Activated naive CD4-positive, alpha-beta T cell (primary cell): ENCODE results near the gene L2HGDH.

Experiments used
- DNase-seq, 4 experiments: peaks; one replicate each; lab custom pipeline; 2025; lab: John Stamatoyannopoulos, UW

Gene L2HGDH

GRCh38 chr14:50288146-50288545 lies 23.9 kb downstream of the L2HGDH start:
- no peak for DNase-seq

GRCh38 chr14:50285861-50286260 lies 26.2 kb downstream of the L2HGDH start:
- no peak for DNase-seq

GRCh38 chr14:50272498-50272897 lies 39.5 kb downstream of the L2HGDH start:
- DNase-seq, result no peak

GRCh38 chr14:50270932-50271331 lies 41.1 kb downstream of the L2HGDH start:
- DNase-seq, result no peak

GRCh38 chr14:50265029-50265428 lies 47.0 kb downstream of the L2HGDH start:
- DNase-seq, result no peak

GRCh38 chr14:50263321-50263720 lies 48.7 kb downstream of the L2HGDH start:
- DNase-seq, result no peak

- DNase-seq, result no peak
Measured at GRCh38 chr14:50262865-50263264, 49.2 kb downstream of the L2HGDH start.

- DNase-seq, result no peak
Measured at GRCh38 chr14:50260511-50260910, 51.5 kb downstream of the L2HGDH start.

GRCh38 chr14:50260072-50260471 lies 52.0 kb downstream of the L2HGDH start:
- no peak for DNase-seq

- no peak for DNase-seq
Measured at GRCh38 chr14:50257732-50258131, 54.3 kb downstream of the L2HGDH start.

- DNase-seq, result no peak
Measured at GRCh38 chr14:50254248-50254647, 57.8 kb downstream of the L2HGDH start.

- DNase-seq, result no peak
Measured at GRCh38 chr14:50249136-50249775, 62.8 kb downstream of the L2HGDH start.

- no peak for DNase-seq
Measured at GRCh38 chr14:50247245-50247644, 64.8 kb downstream of the L2HGDH start.

GRCh38 chr14:50242566-50243310 lies 69.3 kb downstream of the L2HGDH start:
- DNase-seq, result no peak

- no peak for DNase-seq
Measured at GRCh38 chr14:50242096-50242495, 69.9 kb downstream of the L2HGDH start.

GRCh38 chr14:50237427-50237826 lies 74.6 kb downstream of the L2HGDH start:
- DNase-seq, result no peak

- DNase-seq, result no peak
Measured at GRCh38 chr14:50233951-50234250, 78.1 kb downstream of the L2HGDH start.

- no peak for DNase-seq
Measured at GRCh38 chr14:50233166-50233950, 78.7 kb downstream of the L2HGDH start.

GRCh38 chr14:50232276-50232642 lies 79.8 kb downstream of the L2HGDH start:
- no peak for DNase-seq

- DNase-seq, result peak; percentile 53 to 77 (median 60)
Measured at GRCh38 chr14:50231475-50232275, 80.4 kb downstream of the L2HGDH start, which contains the start of gene SOS2. Gene SOS2, minus strand, starts transcription at chr14:50231578. Its CDS starts 295 bp downstream, at chr14:50231283.

GRCh38 chr14:50230701-50231474 lies 81.1 kb downstream of the L2HGDH start:
- peak in 3 of 4 experiments; percentile 5 to 23 (median 16) for DNase-seq

GRCh38 chr14:50230401-50230700 lies 81.7 kb downstream of the L2HGDH start:
- no peak for DNase-seq
